ENCODE data around the gene MAML3.

MAML3 gene

DNA sequence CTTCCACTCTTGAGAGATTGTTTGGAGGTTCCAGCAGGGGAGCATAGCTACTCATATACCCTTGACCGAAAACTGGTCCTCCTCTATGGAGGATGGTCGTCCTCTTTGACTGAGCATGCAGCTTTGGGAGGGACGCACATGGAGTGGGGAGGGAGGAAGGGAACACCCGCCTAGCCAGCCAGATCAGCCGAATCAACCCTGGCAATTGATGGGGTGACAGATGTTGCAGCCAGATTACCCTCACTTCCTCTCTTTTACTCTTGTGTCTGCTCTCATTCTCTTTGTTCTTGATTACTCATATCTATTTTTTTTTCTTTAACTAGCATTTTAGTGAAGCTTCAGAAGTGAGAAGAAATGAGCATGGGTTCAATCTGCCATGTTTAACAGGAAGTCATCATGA is 468.8 kb downstream of the MAML3 start:
- no peak for DNase-seq (ENCODE audit: low read depth)

DNA sequence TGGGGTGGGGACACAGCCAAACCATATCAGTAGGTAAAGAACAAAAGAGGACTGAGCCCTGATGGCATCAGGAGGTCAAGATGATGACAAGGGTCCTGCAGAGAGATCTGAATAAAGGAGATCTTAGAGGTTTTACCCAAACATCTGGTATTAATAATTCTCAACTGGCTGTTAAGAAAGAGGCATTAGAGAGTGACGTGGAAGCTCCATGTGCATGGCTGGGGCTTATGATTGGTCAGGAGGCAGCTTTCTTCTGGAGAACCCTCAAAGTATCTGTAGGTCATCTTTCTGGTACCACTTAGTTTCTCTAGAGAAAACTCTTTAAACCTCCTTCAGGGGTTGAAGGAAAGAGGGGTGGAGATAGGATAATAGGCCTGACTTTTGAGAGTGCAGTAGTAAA is 469.6 kb downstream of the MAML3 start:
- DNase-seq (ENCODE audit: low read depth): no peak

DNA sequence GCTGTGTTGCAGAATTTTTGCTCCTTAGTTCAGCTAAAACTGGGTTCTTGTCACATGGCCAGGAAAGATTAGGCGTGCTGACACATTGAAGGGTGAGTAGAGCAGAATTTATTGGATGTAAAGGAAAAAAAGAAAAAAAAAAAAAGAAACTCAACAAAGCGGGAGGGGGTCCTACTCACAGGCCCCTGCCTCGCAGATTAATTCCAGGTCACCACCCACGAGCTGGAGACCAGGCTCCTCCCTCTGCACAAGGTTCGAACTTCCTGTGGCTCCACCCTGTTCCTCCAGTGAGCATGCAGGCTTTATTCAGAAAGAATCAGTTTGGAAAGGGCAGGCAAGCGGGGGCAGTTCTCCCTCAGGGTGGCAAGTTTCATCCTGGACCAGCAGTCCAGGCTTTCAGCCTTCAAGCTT is 471.2 kb downstream of the MAML3 start:
- DNase-seq (ENCODE audit: low read depth): no peak

DNA sequence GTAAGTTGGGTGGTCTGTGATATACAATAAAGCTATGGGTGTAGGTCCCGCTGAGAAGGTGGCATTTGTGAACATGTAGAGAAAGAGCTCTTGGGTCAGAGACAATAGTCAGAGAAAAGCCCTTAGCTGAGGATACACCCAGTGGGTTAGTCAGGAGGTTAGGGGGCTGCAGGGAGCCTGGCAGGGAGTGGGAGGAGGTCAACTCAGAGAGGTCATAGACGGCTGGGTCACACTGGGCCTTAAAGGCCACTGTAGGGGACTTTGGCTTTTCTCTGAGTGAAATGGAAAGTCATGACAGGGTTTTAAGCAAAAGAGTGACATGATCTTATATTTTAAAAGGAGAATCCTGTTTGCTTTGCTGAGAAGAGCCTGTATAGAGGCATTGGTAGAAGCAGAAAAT is 471.7 kb downstream of the MAML3 start:
- no peak for DNase-seq (ENCODE audit: low read depth)

DNA sequence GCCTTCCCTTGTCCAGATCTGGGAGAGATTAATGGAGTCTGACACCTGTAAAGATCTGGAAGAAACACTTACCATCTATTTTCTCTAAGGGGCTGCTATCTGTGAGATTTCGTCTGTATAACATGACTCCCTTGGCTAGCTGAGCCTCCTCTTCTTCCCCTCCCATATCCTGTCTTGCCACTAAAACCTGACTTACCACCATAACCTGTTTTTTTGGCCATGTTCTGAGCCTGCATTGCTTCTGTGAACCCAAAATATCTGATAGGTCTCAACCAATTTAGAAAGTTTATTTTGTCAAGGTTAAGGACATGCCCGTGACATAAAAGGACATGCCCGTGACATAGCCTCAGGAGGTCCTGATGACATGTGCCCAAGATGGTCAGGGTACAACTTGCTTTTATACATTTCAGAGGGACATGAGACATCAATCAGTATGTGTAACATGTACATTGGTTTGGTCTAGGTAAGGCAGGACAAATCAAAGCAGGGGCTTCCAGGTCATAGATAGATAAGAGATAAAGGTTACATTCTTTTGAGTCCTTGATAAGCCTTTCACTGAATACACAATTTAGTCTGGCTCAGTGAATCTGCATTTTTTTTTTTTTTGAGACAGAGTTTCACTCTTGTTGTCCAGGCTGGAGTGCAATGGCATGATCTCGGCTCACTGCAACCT is 476.9 kb downstream of the MAML3 start:
- no peak for DNase-seq (ENCODE audit: low read depth)

DNA sequence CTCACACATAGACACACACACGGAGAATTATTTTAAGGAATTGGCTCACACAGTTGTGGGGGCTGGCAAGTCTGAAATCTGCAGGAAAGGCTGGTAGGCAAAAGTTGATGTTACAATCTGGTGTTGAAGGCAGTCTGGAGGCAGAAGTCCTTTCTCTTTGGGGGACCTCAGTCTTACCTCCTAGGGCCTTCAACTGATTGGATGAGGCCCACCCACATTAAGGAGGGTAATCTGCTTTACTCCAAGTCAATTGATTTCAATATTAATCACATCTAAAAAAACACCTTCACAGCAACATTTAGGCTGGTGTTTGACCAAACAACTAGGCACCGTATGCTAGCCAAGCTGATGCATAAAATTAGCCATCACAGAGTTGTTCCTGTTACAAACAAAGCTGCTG is 477.6 kb downstream of the MAML3 start:
- DNase-seq (ENCODE audit: low read depth): no peak

DNA sequence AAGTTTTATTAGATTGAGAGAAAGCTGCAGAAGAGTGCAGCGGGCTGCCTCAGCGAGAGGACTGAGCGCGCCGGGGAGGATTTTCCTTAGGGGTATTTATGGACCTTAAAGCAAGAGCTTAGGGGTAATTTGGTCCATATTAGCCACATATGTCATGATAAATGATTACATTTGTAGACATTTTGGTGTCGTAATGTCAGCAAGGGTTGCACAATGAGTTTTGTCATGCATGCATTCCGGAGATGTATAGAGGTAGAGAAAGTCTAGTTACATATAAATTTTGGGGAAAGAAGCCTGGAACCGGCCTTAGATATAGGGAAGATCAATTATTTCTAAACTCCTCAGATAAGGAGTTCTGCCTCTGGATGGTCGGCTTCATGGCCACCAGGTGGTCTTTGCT is 478.3 kb downstream of the MAML3 start:
- no peak for DNase-seq (ENCODE audit: low read depth)

DNA sequence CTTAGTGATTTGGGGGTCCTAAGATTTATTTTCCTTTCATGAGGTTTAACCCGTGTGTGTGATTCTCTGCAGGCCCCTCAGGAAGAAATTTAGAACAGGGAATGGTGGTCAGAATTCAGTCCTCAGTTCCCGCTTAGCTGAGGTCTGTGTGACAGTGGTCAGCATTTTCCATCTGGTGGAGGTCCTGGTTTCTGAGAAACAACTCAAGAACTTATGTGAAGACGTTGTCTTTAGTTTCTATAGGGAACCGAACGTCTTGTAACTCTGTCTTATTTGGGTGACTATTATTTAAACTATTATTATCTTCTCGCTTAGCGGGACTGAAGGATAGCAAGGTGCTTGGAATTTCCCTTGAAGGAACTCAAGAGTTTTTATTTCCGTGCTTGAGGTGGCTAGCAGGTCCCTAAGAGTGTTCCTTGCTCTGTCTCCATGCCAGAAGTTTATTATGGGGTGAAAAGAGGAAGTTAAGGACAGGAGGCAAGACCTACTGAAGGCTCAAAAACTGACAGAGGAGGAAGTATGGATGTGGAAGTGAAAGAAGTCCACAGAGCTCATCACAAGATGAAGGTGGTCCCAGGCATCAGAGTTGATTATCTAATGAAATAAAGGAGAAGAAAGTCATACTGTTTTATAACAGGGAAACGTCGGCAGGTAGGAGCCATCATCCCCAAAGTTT is 479.0 kb downstream of the MAML3 start:
- no peak for DNase-seq (ENCODE audit: low read depth)

DNA sequence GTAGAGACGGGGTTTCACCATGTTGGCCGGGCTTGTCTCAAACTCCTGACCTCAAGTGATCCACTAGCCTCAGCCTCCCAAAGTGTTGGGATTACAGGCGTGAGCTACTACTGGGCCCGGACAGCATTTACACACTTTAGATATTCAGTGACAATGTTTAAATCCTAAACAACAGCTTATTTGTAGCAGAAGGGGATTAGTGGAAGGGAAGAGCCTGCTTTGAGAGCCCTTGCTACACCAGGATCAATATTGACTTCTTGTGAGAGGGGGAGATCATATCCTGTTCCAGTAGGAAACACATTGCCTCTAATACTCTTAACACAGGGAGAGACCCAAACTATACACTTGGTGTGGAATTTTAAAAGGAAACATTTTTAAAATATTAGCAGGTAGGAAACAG is 481.3 kb downstream of the MAML3 start:
- no peak for DNase-seq (ENCODE audit: low read depth)

DNA sequence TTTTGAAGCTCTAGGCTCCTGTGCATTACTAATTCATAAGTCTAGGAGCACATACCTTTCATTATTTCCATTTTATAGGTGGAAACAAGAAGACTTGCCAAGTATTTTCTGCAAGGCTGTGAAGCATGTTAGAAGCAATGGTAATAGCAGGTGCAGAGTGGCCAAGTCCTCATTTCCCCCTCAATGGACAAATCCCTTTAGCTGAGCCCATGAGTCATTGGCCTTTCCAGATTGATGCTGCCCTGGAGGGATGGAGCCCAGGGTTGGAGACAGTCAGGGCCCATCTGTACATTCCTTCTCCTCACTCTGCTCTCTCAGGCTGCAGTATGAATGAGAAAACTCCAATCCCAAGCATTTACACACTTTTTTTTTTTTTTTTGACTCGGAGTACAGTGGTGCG is 481.8 kb downstream of the MAML3 start:
- DNase-seq (ENCODE audit: low read depth): no peak

DNA sequence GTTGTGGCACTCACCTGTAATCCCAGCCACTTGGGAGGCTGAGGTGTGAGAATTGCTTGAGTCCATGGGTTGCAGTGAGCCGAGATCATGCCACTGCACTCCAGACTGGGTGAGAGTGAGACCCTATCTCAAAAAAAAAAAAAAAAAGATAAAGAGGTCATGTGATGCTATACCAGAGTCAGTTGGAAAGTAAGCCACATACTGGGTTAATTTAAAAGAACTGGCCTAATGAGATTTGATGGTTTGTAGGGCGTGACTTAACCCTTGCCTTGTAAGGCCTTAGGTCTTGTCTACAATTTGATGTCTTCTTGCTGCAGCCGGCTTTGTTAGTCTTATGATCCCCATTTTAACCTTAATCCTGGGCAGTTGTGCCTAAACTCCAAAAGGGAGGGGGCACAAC is 483.2 kb downstream of the MAML3 start:
- DNase-seq (ENCODE audit: low read depth): no peak

DNA sequence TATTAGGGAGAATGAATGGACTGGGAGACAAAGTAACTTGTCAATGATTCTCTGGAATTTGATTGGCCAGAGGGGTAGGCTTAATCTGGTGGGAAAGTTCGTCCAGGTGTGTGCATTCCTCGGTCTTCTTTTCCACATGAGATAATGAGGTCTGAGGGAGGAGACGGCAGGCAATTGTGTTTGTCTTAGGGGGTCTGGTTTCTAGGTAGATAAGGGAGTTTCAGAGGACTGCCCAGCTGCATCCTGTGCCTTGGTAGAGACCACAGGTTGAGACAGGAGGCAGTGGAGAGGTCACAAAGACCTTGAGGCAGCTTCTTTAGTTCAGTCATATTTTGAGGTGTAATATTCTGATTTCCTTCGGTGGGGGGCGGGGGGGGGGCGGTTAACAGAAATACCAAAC is 484.1 kb downstream of the MAML3 start:
- no peak for DNase-seq (ENCODE audit: low read depth)

DNA sequence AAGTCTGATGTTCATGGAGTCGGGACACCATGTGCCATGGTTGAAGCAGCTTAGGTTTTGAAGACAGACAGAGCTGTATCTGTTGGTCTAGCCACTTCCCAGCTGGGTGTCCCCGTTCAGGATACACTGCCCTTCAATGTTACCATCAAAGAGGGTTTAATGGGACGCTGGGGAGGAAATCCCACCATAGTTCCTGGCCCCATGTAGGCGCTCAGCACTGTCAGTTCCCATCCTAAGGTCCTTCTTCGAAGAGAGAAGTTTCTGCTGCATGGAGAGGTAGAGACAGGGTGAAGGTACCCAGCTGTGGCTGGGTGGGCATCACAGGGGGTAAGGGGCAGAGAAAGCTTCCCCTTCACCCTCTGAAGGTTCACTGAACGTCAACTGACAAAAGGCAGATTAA is 484.6 kb downstream of the MAML3 start:
- DNase-seq (ENCODE audit: low read depth): no peak

DNA sequence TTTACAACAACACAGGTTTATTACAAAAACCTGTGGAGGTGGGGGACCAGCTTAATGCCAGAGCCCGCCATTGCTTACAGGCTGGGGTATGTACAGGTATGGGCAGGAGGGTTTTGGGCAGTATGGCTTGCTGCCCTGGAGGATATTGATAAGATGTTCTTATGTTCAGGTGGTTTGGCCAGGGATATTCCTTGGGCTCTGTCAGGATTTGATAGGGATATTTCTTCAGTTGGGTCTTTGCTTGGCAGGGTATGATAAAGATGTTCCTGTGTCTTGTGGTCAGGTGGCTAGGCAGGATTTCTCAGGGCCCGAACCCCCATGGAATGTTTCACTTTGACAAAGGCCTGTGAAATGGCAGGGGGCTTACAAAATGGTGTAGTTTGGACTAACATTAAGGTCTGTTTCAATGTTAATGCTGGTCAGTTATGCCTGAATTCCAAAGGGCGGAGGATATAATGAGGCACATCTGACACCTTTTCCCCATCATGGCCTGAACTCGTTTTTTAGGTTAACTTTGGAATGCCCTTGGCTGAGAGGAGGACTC is 485.3 kb downstream of the MAML3 start:
- no peak for DNase-seq (ENCODE audit: low read depth)

DNA sequence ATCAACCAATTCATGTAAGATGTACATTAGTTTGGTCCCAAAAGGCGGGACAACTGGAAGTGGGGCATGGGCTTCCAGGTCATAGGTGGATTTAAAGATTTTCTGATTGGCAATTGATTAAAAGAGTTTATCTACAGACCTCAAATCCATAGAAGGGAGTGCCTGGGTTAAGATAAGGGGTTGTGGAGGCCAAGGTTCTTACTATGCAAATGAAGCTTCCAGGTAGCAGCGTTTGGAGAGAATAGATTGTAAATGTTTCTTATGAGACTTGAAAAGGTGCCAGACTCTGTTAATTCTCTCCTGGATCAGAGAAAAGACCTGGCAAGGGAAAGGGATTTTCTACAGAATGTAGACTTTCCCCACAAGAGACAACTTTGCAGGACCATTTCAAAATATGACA is 485.9 kb downstream of the MAML3 start:
- DNase-seq (ENCODE audit: low read depth): no peak
